HTR-8/SVneo (cell line): ENCODE measurements around the gene TNFRSF4.
A peak's percentile ranks its signal among the peaks of the same experiment; 100 is the strongest.
"Not testable (repeated sequence)": the region's sequence is repeated elsewhere in the genome, so short reads cannot be mapped to it uniquely, and the experiment has no call there.

Source experiments
- DNase-seq: peaks from one replicate; pipeline ENCODE4 v3.0.0; 2011; ENCODE audit warnings: low spot score, mixed read lengths; ENCODE audit not compliant: insufficient read length
- FAIRE-seq: peaks from 2 replicates; lab custom pipeline; 2011; peaks lifted over from hg19 to GRCh38; lab: Jason Lieb, UNC

The TNFRSF4 gene

DNA sequence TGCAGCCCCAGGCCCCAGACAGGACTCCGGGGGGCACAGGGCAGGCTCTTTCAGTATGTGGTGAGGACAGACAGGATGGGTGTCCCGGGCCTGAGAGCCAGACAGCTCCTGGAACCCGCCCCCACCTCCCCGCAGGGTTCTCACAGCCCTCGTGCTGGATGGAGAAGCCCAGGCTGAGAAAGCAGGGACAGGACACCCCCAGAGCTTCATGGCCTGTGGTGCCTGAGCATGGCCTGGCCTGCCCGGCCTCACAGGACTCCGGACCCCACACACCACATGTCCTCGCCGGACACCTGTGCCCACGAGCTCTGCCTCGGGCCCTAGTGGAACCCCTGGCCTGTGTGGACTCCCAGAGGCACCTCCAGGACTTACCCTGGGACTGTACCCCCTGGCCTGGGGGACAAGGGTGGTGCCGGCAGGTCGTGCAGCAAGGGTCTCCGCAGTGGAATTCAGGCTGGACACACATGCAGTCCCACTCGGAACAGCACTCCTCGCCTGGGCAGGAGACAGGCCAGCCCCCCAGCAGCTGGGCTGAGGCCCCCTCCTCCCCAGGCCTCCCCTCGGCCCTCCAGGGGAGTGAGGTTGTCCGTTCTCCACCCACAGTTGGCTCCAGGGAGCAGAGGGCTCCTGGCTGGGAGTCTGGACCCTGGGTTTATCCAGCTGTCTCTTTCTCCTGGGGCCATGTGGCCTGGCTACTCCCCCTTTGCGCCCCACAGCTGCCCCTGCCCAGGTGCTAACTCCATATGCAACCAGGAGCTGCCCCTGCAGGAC lies 8.8 kb downstream of the TNFRSF4 start:
- no peak for DNase-seq
- no peak for FAIRE-seq

DNA sequence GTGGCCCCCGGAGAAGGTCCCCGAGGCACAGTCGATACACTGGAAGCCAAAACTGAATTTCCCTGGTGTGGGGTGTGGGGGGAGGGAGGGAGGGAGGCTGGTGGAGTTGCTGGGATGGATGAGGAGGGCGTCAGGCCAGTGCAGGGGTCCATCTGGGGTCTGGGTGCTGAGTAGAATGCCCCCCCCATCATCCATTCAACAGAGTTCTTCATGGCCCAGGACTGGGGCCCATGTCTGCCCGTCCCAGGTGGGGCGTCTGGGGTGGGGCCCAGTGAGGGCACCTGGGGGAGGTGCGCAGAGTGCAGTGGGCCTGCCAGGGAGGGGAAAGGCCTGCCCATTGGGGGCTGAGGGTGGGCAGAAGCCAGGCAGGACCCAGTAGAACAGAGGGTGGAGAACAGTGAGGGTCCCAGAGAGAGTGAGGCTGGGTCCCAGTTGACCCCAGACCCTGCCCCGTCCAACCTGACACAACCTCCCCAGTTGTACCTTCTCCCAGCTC lies 9.5 kb downstream of the TNFRSF4 start:
- DNase-seq, result no peak
- FAIRE-seq, result no peak

DNA sequence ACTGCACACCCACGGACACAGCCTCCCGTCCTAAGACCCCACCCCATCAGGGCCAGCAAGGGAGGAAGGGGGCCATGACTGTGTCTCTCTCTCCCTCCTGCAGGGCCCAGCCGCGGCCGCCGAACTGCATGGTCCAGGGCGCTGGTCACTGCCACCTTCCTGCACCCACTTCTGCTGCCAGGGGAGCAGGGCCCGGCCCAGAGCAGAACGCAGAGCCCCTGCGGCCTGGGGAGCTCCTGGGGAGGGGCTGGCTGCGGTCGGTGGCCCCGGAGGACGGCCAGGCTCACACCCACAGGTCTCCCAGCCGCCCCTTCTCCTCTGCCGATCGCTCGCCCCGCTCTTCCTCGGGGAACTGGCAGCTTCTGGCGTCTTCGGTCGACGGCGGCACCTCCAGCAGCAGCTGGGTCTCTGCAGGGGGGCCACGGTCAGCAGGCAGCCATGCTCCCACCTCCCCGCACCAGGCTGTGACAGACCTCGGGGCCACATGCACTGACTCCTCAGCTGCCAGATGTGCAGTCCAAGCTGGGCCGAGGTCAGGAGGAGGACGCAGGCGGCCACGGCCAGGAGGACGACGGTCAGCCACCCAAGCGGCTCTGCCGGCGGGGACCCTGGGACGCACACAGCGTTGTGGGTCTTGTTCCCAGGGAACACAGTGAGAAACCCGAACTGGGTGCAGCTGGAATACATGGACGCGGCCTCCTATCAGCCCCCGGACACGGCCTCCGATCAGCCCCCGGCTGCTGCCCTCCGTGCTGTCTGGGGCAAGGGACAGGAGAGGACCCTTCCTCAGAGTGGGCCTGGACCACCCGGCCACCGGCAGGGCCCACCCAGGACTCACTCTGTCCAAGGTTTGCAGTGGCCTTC lies 10.2 kb downstream of the TNFRSF4 start:
- no peak for FAIRE-seq

DNA sequence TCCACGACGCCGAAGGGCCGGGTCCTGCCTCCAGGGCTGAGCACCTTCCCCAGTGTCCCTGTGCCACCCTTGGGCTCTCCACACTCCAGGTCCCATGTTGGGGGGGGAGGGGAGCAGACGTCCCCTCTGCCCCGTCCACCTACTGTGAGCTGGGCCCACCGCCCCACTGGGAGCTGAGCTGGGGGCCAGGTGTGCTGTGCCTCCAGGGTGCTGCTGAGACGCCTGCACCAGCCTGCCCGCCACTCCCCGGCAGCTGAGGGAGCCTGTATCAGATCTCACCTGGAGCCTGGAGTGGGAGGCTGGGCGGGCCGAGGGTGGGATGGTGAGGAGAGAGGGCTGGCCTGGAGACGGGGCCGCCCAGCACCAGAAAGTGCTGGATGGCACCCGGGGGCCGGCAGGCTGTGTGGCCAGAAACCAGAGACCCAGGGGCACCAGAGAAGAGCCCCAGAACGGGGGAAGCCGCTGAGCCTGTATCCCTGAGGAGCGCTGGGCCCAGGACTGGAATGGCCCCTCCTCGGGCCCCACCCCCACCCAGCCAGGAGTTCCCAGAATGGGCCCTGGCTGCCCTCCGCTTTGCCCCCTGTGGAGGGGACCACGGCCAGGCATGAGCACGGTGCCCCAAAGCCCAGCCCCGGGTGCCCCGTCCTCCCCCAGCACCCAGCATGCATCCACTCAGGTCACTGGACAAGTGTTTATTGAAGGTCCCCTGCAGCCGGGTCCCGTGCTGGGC lies 11.0 kb downstream of the TNFRSF4 start:
- no peak for FAIRE-seq
- no peak for DNase-seq

More for the DNA sequence above, 10.2 kb downstream of the TNFRSF4 start:
- no peak for DNase-seq

DNA sequence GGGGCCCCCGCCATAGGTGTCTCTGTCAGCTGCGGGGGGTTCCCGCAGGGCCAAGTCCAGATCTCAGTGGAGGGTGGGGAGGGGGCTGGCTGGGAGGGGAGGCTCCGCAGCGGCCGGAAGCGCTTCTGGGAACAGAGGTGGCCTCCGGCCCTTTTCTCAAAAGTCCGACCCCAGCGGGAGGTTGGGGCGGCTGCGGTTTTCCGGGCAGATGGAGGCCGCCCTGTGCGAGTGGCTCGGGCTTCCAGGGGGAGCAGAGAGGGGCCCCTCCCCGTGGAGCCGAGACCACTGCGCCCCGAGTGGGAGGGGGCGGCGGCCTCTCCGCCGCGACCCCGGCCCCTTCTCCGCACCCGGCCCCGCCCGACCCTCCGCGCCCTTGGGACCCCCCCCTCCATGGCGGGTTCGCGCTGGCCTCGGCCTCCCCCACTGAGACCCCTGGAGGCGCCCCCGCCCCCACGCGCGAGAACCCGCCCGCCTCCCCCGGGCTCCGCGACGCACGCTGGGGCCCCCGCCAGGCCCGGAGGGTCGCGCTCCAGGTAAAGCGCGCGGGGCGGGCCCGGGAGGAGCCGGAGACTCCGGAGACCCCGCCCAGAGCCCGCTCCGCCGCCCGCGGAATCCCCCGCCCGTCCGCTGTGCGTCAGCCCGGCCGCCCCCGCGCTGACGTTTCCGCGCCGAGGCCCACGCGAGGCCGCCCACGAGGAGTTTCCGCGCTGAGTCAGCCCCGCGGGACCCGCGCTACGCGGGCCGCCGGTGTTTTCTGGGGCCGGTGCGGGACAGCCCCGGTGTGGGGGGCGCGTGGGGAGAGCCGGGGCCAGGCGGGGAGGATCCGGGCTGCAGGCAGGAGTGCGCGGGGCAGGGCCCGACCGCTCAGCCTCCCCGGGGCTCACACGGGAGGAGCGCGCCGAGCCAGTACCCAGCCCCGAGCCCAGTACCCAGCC lies 12.8 kb downstream of the TNFRSF4 start:
- FAIRE-seq (peak; percentile 57), DNase-seq (peak; percentile 45)

DNA sequence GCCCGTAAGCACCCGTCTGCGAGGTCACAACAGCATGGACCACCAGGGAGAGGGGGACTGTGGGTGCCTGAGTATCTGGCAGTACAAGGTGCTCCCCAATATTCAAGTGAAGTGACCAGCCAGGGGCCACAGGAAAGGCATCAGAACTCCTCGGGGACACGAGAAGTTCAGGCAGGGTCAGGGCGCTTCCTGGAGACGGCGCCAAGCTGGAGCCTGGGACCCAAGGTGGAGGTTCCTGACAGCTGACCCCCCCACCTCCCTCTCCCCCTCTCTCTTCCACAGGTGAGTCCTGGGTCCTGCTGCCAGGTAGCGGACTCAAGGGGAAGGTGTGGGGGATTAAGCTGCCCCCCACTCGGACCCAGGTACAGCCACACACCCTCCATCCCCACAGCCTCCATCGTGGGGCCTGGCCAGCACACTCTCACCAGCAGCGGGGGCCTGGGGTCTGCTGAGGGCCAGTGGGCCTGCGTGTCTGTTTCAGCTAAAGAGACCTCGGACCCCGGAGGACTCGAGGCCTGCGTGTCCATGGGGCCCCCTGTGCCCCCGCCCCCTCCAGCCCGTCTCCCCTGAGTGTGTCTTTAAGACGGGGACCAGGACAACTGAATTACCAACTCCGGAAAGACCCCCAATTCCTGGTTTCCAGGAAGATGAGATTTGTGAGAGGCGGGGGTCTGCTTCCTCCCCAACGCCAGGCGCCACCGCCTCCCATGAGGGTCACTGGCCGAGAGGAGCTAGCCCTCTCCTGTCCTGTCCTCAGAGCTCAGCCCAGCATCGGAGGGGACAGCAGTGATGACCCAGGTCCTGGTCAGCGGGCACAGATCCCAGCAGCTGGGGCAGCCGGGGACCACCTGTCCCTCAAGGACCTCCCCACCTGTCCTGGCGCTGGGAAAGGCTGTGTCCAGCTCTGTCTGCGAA lies 13.7 kb downstream of the TNFRSF4 start:
- FAIRE-seq (no peak), DNase-seq (no peak)

DNA sequence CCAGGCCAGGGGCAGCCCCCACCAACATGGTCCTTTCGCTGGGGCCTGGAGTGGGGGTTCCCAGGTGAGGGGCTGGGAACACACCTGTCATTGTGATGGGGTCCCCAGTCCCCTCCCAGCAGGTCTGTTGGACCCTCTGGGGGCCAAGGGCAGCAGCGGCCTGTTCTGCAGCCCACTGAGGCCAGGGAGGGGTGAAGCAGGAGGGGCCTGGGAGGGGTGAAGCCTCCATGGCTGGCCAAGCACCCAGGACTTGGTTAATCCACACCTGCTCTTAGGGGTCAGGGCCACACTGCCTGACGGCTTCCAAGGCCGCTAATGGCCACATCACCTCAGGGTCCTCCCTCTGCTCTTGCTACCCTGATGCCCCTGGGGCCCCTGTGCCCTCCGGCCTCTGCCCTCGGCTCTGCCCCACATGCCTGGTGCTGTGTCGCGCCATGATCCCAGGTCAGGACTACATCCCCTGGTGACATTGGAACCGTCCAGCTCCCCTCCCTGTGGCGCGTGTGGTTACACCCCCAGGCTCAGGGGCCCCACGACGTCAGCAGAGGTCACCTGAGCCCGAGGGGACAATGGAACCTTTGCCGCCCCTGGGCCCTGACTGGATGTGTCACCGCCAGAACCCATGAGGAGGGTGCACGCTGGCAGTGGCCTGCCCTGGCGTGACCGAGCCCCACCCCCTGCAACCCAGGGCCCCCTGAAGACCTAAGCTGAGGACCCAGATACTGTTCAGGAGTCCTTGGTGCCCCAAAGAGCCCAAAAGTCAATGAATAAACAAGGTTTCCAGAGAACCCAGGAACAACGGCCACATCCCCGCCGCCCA lies 14.6 kb downstream of the TNFRSF4 start:
- DNase-seq (no peak), FAIRE-seq (no peak)

DNA sequence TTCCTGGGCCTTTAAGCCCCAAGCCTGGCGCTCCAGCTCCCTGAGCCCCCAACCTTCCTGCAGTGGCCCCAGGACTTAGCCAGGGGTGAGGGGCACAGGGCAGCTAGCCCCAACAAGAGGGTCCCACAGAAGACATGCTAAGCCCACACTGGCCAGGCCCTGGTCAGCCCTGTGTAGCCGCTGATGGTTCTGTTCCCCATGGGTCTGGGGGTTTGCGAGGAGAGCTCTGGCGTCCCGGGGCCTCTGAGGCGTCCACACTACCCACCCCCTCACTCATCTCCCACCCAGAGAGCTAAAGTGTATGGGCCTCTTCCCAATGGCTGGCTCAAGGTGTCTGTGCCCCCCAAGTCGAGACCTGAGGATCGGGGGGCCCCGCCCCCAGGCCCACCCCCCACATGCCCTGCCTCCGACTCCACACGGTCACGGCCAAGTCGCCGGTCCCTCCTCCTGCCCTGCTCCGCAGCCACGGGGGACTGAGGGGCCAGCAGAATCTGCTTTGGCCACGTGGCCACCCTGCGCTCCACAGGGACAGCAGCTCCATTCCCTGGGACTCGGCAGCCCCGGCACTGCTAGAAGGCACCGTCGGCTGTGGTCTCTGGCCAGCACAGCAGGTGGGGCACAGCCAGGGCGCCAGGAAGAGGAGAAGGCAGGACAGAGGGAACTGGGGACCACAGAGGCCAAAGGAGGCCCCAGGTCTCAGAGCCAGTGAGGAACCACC lies 15.4 kb downstream of the TNFRSF4 start:
- DNase-seq (no peak), FAIRE-seq (no peak)

DNA sequence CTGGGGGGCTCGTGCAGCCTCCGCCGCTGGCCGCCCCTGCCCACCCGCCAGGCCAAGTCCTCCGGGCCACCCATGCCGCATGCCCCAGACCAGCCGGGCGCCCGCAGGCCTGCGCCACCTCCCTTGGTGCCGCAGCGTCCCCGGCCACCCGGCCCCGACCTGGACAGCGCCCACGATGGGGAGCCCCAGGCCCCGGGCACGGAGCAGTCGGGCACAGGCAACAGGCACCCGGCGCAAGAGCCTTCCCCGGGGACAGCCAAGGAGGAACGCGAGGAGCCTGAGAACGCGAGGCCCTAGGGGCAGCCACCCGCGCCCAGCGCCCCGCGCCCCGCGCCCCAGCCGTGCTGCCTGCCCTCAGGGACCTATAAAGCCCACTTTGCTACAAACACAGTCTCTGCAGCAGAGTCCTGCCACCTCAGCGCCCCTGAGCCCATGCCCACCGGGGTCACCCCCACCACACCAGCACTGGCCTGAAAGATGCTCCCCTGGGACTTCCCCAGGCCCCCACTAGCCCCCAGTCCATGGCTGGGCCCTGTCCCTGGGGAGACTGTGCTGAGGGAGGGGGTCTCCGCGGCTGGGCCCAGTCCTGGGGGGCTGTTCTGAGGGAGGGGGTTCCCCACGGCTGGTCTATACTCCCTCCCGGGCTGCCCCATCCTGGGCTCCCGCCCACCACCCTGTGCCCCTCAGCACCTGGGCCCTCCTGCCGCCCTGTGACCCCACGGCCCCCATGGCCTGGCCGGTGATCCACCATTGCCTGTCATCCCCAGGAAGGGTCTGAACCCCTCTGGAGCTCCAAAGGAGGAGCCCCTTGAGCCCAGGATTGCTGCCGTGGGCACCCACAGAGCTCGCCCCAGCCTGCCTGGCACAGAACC lies 16.2 kb downstream of the TNFRSF4 start:
- no peak for FAIRE-seq

DNA sequence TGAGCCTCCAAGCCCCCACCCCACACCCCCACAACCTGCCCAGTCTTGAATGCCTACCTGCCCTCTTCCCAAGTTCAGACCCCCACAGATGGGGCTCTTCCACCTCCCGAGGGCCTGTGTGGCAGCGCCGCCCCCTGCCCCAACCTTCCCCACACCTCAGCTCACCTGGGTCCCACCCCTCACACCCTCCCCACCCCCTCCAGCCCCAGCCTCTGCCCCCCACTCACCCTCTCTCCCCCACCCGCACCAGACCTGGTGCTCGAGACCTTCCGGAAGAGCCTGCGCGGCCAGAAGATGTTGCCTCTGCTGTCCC lies 16.8 kb downstream of the TNFRSF4 start:
- DNase-seq (no peak), FAIRE-seq (no peak)

More for the DNA sequence above, 16.2 kb downstream of the TNFRSF4 start:
- DNase-seq, result no peak

DNA sequence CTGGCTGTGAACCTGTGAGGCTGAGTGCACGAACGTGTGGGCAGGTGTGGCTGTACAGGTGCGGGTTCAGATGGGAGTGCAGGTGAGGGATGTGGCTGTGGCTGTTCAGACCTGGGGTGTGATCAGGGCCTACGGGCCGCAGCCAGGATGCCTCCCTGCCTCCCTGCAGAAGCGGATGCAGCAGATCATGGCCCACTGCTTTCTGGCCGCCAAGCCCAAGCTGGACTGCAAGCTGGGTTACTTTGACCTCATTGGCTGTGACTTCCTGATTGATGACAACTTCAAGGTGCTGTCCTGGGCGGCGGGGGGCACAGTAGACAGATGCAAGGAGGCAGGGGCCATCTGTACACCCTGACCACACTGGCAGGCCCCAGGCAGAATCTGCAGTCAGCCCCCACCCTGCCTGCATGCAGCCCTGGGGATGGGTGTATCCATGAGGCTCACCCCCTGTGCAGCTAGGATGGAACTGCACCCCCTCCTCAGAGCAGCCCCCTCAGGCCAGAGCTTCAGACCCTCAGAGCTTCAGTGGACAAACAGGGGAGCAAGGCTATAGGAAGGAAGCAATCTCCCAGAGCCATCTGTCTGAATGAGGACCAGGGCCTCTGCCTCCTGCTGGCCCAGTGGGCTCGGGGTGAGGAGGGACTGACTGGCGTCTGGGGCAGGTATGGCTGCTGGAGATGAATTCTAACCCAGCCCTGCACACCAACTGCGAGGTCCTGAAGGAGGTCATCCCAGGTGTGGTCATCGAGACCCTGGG lies 17.3 kb downstream of the TNFRSF4 start:
- DNase-seq (no peak), FAIRE-seq (peak; percentile 16)

DNA sequence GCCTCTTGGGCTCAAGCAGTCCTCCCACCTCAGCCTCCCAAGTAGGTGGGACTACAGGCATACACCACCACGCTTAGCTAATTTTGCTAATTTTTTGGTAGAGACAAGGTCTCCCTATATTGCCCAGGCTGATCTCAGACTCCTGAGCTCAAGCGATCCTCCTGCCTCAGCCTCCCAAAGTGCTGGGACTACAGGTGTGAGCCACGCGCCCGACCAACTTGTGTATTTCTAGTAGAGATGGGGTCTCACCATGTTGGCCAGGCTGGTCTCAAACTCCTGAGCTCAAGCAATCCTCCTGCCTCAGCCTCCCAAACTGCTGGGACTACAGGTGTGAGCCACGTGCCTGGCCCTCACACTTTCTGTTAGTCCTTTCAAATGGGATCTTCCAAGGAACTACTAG lies 18.2 kb downstream of the TNFRSF4 start:
- not testable (repeated sequence) for FAIRE-seq, DNase-seq

DNA sequence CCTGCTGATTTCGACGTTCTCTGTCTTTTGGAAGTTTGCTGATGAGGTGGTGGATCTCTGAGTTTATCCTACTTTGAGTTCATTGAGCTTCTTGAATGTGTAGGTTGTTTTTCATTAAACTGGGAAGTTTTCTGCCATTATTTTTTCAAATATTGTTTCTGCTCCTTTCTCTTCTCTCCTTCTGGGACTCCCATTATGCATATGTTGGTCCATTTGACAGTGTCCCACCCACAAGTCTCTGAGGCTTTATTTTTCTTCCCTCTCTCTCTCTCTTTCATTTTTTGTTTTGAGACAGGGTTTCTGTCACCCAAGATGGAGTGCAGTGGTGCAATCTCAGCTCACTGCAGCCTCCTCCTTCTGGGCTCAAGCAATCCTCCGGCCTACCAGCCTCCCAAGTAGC lies 19.2 kb downstream of the TNFRSF4 start:
- FAIRE-seq (no peak), DNase-seq (no peak)

DNA sequence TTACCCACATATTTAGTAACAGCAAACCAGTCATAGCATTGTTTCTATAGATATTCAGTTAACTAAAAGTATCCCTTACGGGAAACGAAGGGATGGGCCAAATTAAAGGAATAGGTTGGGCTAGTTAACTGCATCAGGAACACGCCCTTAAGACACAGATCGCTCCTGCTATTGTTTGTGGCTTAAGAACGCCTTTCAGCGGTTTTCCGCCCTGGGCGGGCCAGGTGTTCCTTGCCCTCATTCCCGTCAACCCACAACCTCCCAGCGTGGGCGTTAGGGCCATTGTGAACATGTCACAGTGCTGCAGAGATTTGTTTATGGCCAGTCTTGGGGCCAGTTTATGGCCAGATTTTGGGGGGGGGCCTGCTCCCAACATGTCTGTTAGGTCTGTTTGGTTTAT lies 22.2 kb downstream of the TNFRSF4 start:
- DNase-seq (no peak), FAIRE-seq (no peak)

DNA sequence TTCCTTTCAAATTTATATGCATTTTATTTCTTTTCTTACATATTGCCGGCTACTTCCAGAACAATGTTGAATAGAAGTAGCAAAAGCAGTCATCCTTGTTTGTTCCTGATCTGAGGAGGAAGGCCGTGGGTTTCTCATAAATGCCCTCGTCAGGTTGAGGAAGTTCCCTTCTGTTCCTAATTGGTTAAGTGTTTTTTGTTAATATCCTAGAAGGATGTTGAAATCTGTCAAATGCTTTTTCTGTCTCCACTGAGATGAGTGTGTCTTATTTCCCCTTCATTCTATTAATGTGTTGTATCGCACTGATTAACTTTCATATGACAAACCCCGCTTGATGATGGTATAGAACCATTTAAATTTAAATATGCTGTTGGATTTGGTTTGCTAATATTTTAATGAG lies 24.8 kb downstream of the TNFRSF4 start:
- DNase-seq, result no peak
- no peak for FAIRE-seq

DNA sequence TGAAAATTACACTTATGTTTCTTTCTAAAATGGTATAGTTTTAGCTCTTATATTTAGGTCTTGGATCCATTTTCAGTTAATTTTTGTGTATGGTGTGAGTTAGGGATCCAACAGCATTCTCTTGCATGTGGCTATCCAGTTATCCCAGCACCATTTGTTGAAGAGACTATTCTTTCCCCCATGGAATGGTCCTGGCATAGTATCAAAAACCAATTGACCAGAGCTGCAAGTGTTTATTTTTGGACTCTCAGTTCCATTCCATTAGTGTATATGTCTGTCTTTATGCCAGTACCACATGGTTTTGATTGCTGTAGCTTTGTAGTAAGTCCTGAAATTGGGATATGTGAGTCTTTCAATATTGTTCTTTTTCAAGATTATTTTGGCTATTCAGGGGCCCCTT lies 26.0 kb downstream of the TNFRSF4 start:
- DNase-seq (no peak), FAIRE-seq (no peak)
